OCI-LY7 (cell line): ENCODE data around the gene TP53I11. TPM values are rescaled to one million over a fixed set of nuclear protein-coding genes. Genes with fewer than 3 reads are reported as not detected.

Source experiments
- BruUV-seq: library from RNA; stranded (reverse); fragments of 400-500 nt; replicated peaks from 2 replicates; lab custom pipeline; 2021; lab: Mats Ljungman, UMichigan
- CTCF ChIA-PET: fragments of 300-600 bp; sonication (Branson Sonifier 250); formaldehyde crosslinking; loops from one replicate; lab custom pipeline; 2022; ENCODE audit warnings: antibody characterized with exemption; ENCODE audit not compliant: unreplicated experiment; lab: Charles Lee
- POLR2A ChIA-PET: fragments of 300-600 bp; sonication (Branson Sonifier 250); formaldehyde crosslinking; loops from one replicate; lab custom pipeline; 2022; ENCODE audit warnings: antibody characterized with exemption; lab: Charles Lee
- DNase-seq: peaks from one replicate; pipeline ENCODE4 v3.0.0-alpha.2; 2015; ENCODE audit warnings: low spot score
- H2AFZ ChIP-seq: fragments of 200-600 bp; sonication (generic), shearing (Covaris generic); 2 replicates; pipeline ENCODE4 v1.6.1; 2014; ENCODE audit warnings: mild to moderate bottlenecking, antibody characterized with exemption, low read length, moderate library complexity
- H3K27ac ChIP-seq: fragments of 200-600 bp; sonication (generic); 2 replicates; pipeline ENCODE4 v1.5.1; 2014; ENCODE audit warnings: mixed run types, low read depth, mild to moderate bottlenecking, moderate library complexity, low read length, inconsistent platforms; ENCODE audit not compliant: poor library complexity, severe bottlenecking
- H3K36me3 ChIP-seq: fragments of 200-600 bp; sonication (generic); 2 replicates; pipeline ENCODE4 v1.6.1; 2014; ENCODE audit warnings: mild to moderate bottlenecking, antibody characterized with exemption, low read length, moderate library complexity, mixed read lengths; ENCODE audit not compliant: insufficient read depth
- H3K4me1 ChIP-seq: fragments of 200-600 bp; sonication (generic); 2 replicates; pipeline ENCODE4 v1.5.1; 2014; ENCODE audit warnings: mild to moderate bottlenecking, low read length; ENCODE audit not compliant: insufficient read depth, poor library complexity, severe bottlenecking
- H3K4me2 ChIP-seq: fragments of 200-600 bp; sonication (generic); 2 replicates; pipeline ENCODE4 v1.6.1; 2014; ENCODE audit warnings: mild to moderate bottlenecking, low read length
- H3K4me3 ChIP-seq: fragments of 200-600 bp; sonication (generic); 2 replicates; pipeline ENCODE4 v1.5.1; 2014; ENCODE audit warnings: mild to moderate bottlenecking, low read depth, low read length; ENCODE audit not compliant: poor library complexity, severe bottlenecking
- H3K79me2 ChIP-seq: fragments of 200-600 bp; sonication (generic); 2 replicates; pipeline ENCODE4 v1.6.1; 2016; ENCODE audit warnings: low read depth, mild to moderate bottlenecking, low read length, moderate library complexity, mixed read lengths; ENCODE audit not compliant: insufficient read depth
- H3K9me2 ChIP-seq: fragments of 200-600 bp; sonication (generic); 2 replicates; pipeline ENCODE4 v1.6.1; 2016; ENCODE audit warnings: mild to moderate bottlenecking, low read length, mixed read lengths; ENCODE audit not compliant: insufficient read depth
- H3K9me3 ChIP-seq: fragments of 200-600 bp; sonication (generic); 2 replicates; pipeline ENCODE4 v1.6.1; 2014; ENCODE audit warnings: mild to moderate bottlenecking, mixed run types, low read length, mixed read lengths
- H4K20me1 ChIP-seq: fragments of 200-600 bp; sonication (generic); 2 replicates; pipeline ENCODE4 v1.6.1; 2014; ENCODE audit warnings: mild to moderate bottlenecking, antibody characterized with exemption, low read length, moderate library complexity, mixed read lengths; ENCODE audit not compliant: insufficient read depth
- EZH2phosphoT487 ChIP-seq: fragments of 200-600 bp; sonication (generic); IDR thresholded peaks from 2 replicates; pipeline ENCODE4 v1.6.1; 2018; ENCODE audit warnings: low read depth, borderline replicate concordance, mild to moderate bottlenecking, mixed run types, antibody characterized with exemption, low read length, moderate library complexity, mixed read lengths
- intact Hi-C: fragments of 100-400 bp; cut with micrococcal nuclease; formaldehyde crosslinking; loops from one replicate; pipeline ENCODE4 v1.10.0; 2022; ENCODE audit not compliant: unreplicated experiment
- total RNA-seq, 2 experiments: library from RNA; depleted of rRNA in 1 of 2; stranded (reverse); fragments of >200 nt in 1 of 2; shearing (Covaris generic) in 1 of 2; gene quantifications; 2 replicates each; pipeline ENCODE4 v1.2.3, GENCODE V29; 2014 to 2022
- TF ChIP-seq, protein P1 (sequence below): fragments of 200-600 bp; sonication (generic); conservative IDR thresholded peaks from 2 replicates; pipeline ENCODE4 v1.5.1; 2014; ENCODE audit warnings: mild to moderate bottlenecking, antibody characterized with exemption, low read length, moderate library complexity, mixed read lengths

The TP53I11 gene
- total RNA-seq, 2 experiments from 2014 or later = 0.25 to 0.51 TPM

DNA sequence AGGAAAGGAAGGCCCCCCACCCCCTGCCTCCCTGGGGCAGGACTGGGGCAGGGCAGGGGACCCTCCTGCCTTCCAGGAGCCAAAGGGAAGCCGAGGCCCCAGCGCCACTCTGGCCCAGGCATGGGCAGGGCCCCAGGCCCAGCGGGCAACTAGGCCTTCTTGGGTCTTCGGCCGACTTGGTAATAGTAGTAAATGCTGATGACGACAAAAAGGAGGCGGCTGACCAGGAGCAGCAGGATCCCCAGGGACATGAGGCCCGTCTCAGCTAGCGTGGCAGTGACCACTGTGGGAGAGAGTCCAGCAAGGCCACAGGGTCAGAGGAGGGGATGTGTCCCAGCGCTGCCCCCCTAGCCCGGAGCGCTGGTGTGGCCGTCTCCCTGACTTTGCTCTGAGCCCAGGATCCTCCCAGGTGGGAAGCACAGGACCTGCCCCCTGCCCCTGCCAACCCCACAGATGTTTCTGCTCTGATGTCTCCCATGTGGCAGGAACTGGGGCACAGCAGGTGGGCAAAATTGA, 15.9 kb downstream of the TP53I11 start:
- no peak overlapping the region for H2AFZ ChIP-seq
- POLR2A ChIA-PET = no interaction called here
- no peak overlapping the region for H3K27ac ChIP-seq
- intact Hi-C loops = loop anchor here (5.0 kb wide), 2 partner anchors 83 to 358 kb away; no protein-coding TSS in a partner anchor
- TF ChIP-seq EZH2phosphoT487 = no peak
- TF ChIP-seq, protein P1, sequence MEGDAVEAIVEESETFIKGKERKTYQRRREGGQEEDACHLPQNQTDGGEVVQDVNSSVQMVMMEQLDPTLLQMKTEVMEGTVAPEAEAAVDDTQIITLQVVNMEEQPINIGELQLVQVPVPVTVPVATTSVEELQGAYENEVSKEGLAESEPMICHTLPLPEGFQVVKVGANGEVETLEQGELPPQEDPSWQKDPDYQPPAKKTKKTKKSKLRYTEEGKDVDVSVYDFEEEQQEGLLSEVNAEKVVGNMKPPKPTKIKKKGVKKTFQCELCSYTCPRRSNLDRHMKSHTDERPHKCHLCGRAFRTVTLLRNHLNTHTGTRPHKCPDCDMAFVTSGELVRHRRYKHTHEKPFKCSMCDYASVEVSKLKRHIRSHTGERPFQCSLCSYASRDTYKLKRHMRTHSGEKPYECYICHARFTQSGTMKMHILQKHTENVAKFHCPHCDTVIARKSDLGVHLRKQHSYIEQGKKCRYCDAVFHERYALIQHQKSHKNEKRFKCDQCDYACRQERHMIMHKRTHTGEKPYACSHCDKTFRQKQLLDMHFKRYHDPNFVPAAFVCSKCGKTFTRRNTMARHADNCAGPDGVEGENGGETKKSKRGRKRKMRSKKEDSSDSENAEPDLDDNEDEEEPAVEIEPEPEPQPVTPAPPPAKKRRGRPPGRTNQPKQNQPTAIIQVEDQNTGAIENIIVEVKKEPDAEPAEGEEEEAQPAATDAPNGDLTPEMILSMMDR = no peak
- no peak overlapping the region for H3K4me2 ChIP-seq
- CTCF ChIA-PET = interaction anchor here (0.6 to 3.7 kb wide), 2 partner anchors 15 to 169 kb away, joined by 3 to 48 read pairs; no protein-coding TSS in a partner anchor
- no peaks in the 10 kb centered on the region for H3K9me3 ChIP-seq
- H4K20me1 ChIP-seq = no peaks in the 10 kb centered on the region
- H3K36me3 ChIP-seq = no peaks in the 10 kb centered on the region
- H3K4me1 ChIP-seq = no peaks in the 10 kb centered on the region
- no peak for DNase-seq
- no peaks in the 10 kb centered on the region for H3K79me2 ChIP-seq
- H3K9me2 ChIP-seq = no peaks in the 10 kb centered on the region
- no TSS peak for BruUV-seq
- no peak overlapping the region for H3K4me3 ChIP-seq

DNA sequence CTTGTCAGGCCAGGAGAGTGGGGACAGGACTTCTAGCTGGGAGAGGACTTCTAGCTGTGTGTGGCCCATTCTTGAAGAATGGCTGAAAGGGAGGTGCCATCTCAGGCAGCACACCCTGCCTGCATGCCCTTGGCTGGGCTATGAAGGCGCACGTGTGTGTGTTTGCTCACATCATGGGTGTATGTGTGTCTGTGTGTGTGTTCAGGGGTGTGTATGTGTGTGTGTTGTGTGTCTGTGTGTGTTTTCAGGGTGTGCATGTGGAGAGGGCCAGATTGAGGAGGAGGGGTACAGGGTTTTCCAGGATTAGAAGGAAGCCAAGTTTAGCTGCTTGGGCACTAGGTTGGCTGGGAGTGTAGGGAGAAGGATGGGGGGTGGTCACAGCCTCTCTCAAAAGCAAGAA, 16.6 kb downstream of the TP53I11 start:
- no TSS peak for BruUV-seq
- Histone ChIP-seq H3K9me3 (no peaks in the 10 kb centered on the region), H4K20me1 (no peaks in the 10 kb centered on the region), H3K4me2 (no peak overlapping the region), H3K9me2 (no peaks in the 10 kb centered on the region), H3K4me3 (no peak overlapping the region), H3K27ac (no peak overlapping the region), H3K4me1 (no peaks in the 10 kb centered on the region), H3K79me2 (no peaks in the 10 kb centered on the region), H3K36me3 (no peaks in the 10 kb centered on the region), H2AFZ (no peak overlapping the region)
- intact Hi-C loops = no loop called here
- ChIA-PET POLR2A (no interaction called here), CTCF (interaction anchor here (0.6 kb wide), 1 partner anchor 16 kb away, joined by 3 read pairs; no protein-coding TSS in a partner anchor)
- TF ChIP-seq EZH2phosphoT487 = no peak
- TF ChIP-seq, protein P1 = no peak
- no peak for DNase-seq

DNA sequence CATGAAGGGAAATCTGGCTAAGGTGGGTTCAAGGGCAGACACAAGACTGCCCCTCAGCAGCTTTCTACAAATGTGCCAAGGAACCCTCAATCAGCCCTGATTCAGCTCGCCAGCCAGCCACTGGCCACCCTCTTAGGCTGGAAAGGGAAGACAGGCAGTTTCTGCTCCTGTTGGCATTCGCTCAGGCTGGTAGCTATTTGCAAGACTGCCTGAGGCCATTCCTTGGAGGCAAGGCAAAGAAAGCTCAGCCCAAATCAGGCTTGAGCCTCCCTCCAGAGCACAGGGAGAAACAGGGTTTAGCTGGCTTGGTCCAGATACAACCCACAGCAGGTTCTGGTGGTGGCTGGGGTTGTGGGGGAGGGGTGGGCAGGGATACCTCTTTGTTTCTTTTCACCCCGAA, 19.2 kb downstream of the TP53I11 start:
- BruUV-seq = no TSS peak
- intact Hi-C loops = no loop called here
- Histone ChIP-seq H3K36me3 (no peaks in the 10 kb centered on the region), H4K20me1 (no peaks in the 10 kb centered on the region), H2AFZ (no peak overlapping the region), H3K9me2 (no peaks in the 10 kb centered on the region), H3K4me2 (no peak overlapping the region), H3K9me3 (no peaks in the 10 kb centered on the region), H3K4me1 (no peaks in the 10 kb centered on the region), H3K4me3 (no peak overlapping the region), H3K79me2 (no peaks in the 10 kb centered on the region), H3K27ac (no peak overlapping the region)
- TF ChIP-seq, protein P1 = no peak
- no peak for TF ChIP-seq EZH2phosphoT487
- POLR2A ChIA-PET = interaction anchor here (1.4 kb wide), 1 partner anchor 176 kb away, joined by 3 read pairs; no protein-coding TSS in a partner anchor
- no peak for DNase-seq
- CTCF ChIA-PET = interaction anchor here (0.6 to 2.4 kb wide), 3 partner anchors 9 to 173 kb away, joined by 3 to 9 read pairs (median 3); no protein-coding TSS in a partner anchor
